HepG2 (cell line): ENCODE results near the gene PHKA1. TPM values are rescaled to one million over a fixed set of nuclear protein-coding genes. Genes with fewer than 3 reads are reported as not detected.

Source experiments
- ATAC-seq: fragments of 200-7000 bp; cut with Tn5 transposase; 3 replicates; pipeline ENCODE4 v1.9.1; 2020; ENCODE audit warnings: mild to moderate bottlenecking, moderate library complexity
- BruUV-seq: library from RNA; stranded (reverse); fragments of 400-500 nt; replicated peaks from 2 replicates; lab custom pipeline; 2021; lab: Mats Ljungman, UMichigan
- CTCF ChIA-PET: fragments of 300-600 bp; formaldehyde crosslinking; extraction: SDS; loops from one replicate; lab custom pipeline; 2021; ENCODE audit warnings: low total read pairs, inconsistent platforms, low intra/inter-chr PET ratio; lab: Yijun Ruan, JAX
- POLR2A ChIA-PET: fragments of 350-600 bp; sonication (Branson Sonifier 250); formaldehyde crosslinking; loops from one replicate; lab custom pipeline; 2020; ENCODE audit warnings: antibody characterized with exemption, inconsistent platforms; lab: Yijun Ruan, JAX
- DNase-seq: peaks from one replicate; pipeline ENCODE4 v3.0.0-alpha.2; 2015; ENCODE audit warnings: low spot score
- FAIRE-seq: peaks from 3 replicates; lab custom pipeline; 2011; peaks lifted over from hg19 to GRCh38; lab: Jason Lieb, UNC
- H2AFZ ChIP-seq: one replicate; pipeline ENCODE4 v1.6.1; 2011; ENCODE audit warnings: low read length, inconsistent platforms
- H3K27ac ChIP-seq: fragments of 300-600 bp; 3 replicates; pipeline ENCODE4 v1.8.0; 2011; ENCODE audit warnings: mixed run types, mild to moderate bottlenecking, mixed read lengths, low read length, inconsistent platforms; ENCODE audit not compliant: insufficient read depth; ENCODE audit errors: extremely low read length
- H3K27me3 ChIP-seq, 2 experiments: fragments of 200-600 bp in 1 of 2; 2 replicates in 1 of 2; 3 replicates in 1 of 2; pipeline versions ENCODE4 v1.6.0 to v1.8.0; 2011; ENCODE audit warnings: low read length in 2 of 2, mild to moderate bottlenecking in 2 of 2, moderate library complexity in 2 of 2, inconsistent platforms in 1 of 2; ENCODE audit not compliant: insufficient read depth in 2 of 2, control insufficient read depth in 1 of 2
- H3K36me3 ChIP-seq, 2 experiments: fragments of 200-600 bp in 1 of 2; replicated peaks in 1 of 2; 2 replicates in 1 of 2; 3 replicates in 1 of 2; pipeline versions ENCODE4 v1.5.1 to v1.8.0; 2011; ENCODE audit warnings: low read length in 2 of 2, inconsistent platforms in 1 of 2; ENCODE audit not compliant: insufficient read depth in 2 of 2, control insufficient read depth in 1 of 2
- H3K4me1 ChIP-seq: 2 replicates; pipeline ENCODE4 v1.5.1; 2012; ENCODE audit warnings: low read length, inconsistent platforms; ENCODE audit not compliant: insufficient read depth
- H3K4me2 ChIP-seq: 2 replicates; pipeline ENCODE4 v1.6.0; 2011; ENCODE audit warnings: low read depth, low read length, inconsistent platforms
- H3K4me3 ChIP-seq, 3 experiments: fragments of 200-600 bp in 1 of 3; sonication (generic), shearing (Covaris generic) in 1 of 3; replicated peaks in 1 of 3; 2 replicates each; pipeline ENCODE4 v1.5.1; 2011 to 2016; ENCODE audit warnings: low read length in 3 of 3, inconsistent platforms in 2 of 3, low read depth in 2 of 3, mild to moderate bottlenecking in 2 of 3, control low read depth in 1 of 3, mixed read lengths in 1 of 3; ENCODE audit not compliant: insufficient read depth in 1 of 3
- H3K79me2 ChIP-seq: one replicate; pipeline ENCODE4 v1.6.1; 2011; ENCODE audit warnings: low read length, inconsistent platforms; ENCODE audit not compliant: insufficient read depth
- H3K9ac ChIP-seq: 2 replicates; pipeline ENCODE4 v1.6.0; 2011; ENCODE audit warnings: mild to moderate bottlenecking, low read depth, low read length, inconsistent platforms; ENCODE audit not compliant: insufficient read depth
- H3K9me3 ChIP-seq: 2 replicates; pipeline ENCODE4 v1.5.1; 2012; ENCODE audit warnings: mild to moderate bottlenecking, low read length
- H4K20me1 ChIP-seq: 2 replicates; pipeline ENCODE4 v1.6.0; 2011; ENCODE audit warnings: inconsistent platforms, mild to moderate bottlenecking, low read length, moderate library complexity; ENCODE audit not compliant: insufficient read depth
- HOXA3 ChIP-seq: sonication (generic); formaldehyde crosslinking; IDR thresholded peaks from 2 replicates; pipeline ENCODE4 v1.5.0; 2020; ENCODE audit warnings: missing genetic modification reagents
- RCOR2 ChIP-seq: IDR thresholded peaks from 2 replicates; pipeline ENCODE4 v1.6.1; 2016; ENCODE audit warnings: missing biosample characterization, missing genetic modification reagents
- ZNF121 ChIP-seq: sonication (generic); formaldehyde crosslinking; IDR thresholded peaks from 2 replicates; pipeline ENCODE4 v1.5.0; 2020; ENCODE audit warnings: mild to moderate bottlenecking, missing genetic modification reagents
- ZNF598 ChIP-seq: sonication (generic); formaldehyde crosslinking; IDR thresholded peaks from 2 replicates; pipeline ENCODE4 v1.5.1; 2020; ENCODE audit warnings: mild to moderate bottlenecking, missing genetic modification reagents, borderline replicate concordance
- WGBS: methylation state at CpG from one replicate; pipeline ENCODE4 v1.1.6; 2017; ENCODE audit warnings: low lambda C conversion rate; 5-methylcytosine and 5-hydroxymethylcytosine counted together
- in situ Hi-C: cut with HindIII; loops from 2 replicates; pipeline ENCODE4 v1.10.0; 2017; ENCODE audit warnings: low pct_unique_long_range_greater_than_20kb; ENCODE audit not compliant: extremely low pct_ligation_motif_present
- intact Hi-C: fragments of 100-400 bp; cut with micrococcal nuclease; formaldehyde crosslinking; loops from one replicate; pipeline ENCODE4 v1.10.0; 2022; ENCODE audit not compliant: unreplicated experiment
- polyA plus RNA-seq, 8 experiments: library from polyadenylated mRNA; depleted of rRNA in 3 of 8; stranded (reverse) in 7 of 8; unstranded in 1 of 8; fragments of >200 nt; fragmentation: Illumina TruSeq in 4 of 8; extraction: Trizol in 4 of 8; gene quantifications; 2 replicates each; pipeline versions ENCODE4 v1.2.1 to v1.2.3, GENCODE V29; 2011 to 2016; ENCODE audit warnings: low read depth in 4 of 8, missing spikeins in 1 of 8, mixed read lengths in 1 of 8; ENCODE audit not compliant: insufficient read depth in 1 of 8
- total RNA-seq, 5 experiments: library from RNA; depleted of rRNA; stranded (reverse); fragments of >200 nt; fragmentation: Illumina TruSeq; extraction: Trizol; gene quantifications; 2 replicates each; pipeline ENCODE4 v1.2.3, GENCODE V29; 2016; ENCODE audit warnings: low read depth in 1 of 5
- TF ChIP-seq, protein P1 (sequence below): sonication (generic); formaldehyde crosslinking; IDR thresholded peaks from 2 replicates; pipeline ENCODE4 v1.5.0; 2020; ENCODE audit warnings: mild to moderate bottlenecking, missing genetic modification reagents
- TF ChIP-seq, protein P2 (sequence below): sonication (generic); formaldehyde crosslinking; IDR thresholded peaks from 2 replicates; pipeline ENCODE4 v1.8.1; 2023; ENCODE audit warnings: mild to moderate bottlenecking, moderate library complexity, missing genetic modification reagents

PHKA1 gene
- total and polyA plus RNA-seq, 2 of the 13 experiments (the other 11 are each of a cell fraction or from before 2014, with no cell fraction given): 5.4 to 6.6 TPM

DNA sequence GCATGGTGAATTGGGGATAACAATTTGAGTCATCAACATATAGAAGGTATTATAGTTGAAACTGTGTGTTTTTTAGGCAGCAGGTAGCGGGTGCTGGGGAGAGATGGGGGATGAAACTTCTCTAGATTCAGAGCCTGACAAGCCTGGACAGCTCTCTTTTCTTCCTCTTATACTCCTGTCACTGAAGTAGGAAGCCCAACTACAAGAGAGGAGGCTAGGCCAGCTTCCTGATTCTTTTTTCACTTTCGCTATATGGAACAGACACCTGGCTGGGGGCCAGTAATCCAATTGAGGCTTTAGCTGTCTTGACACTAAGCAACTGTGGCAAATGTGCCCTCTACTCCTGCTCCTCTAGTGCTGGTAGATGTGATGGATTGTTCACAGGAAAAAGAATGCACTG lies 69.2 kb downstream of the PHKA1 start:
- in situ Hi-C loops (no loop called here), intact Hi-C loops (no loop called here)
- Histone ChIP-seq H3K9ac (no peak overlapping the region), H3K9me3 (no peaks in the 10 kb centered on the region), H3K4me2 (no peak overlapping the region), H3K27ac (no peak overlapping the region), H2AFZ (no peak overlapping the region), H3K36me3 (no peaks in the 10 kb centered on the region), H4K20me1 (no peaks in the 10 kb centered on the region), H3K27me3 (no peaks in the 10 kb centered on the region), H3K4me3 (no peak overlapping the region), H3K79me2 (no peaks in the 10 kb centered on the region), H3K4me1 (no peaks in the 10 kb centered on the region)
- ChIA-PET POLR2A (no interaction called here), CTCF (no interaction called here)
- no peak for DNase-seq
- FAIRE-seq: no peak
- no peak for ATAC-seq
- 94% methylated on average over 2 of the region's 2 CpGs for WGBS
- TF ChIP-seq HOXA3: no peak
- TF ChIP-seq, protein P1, sequence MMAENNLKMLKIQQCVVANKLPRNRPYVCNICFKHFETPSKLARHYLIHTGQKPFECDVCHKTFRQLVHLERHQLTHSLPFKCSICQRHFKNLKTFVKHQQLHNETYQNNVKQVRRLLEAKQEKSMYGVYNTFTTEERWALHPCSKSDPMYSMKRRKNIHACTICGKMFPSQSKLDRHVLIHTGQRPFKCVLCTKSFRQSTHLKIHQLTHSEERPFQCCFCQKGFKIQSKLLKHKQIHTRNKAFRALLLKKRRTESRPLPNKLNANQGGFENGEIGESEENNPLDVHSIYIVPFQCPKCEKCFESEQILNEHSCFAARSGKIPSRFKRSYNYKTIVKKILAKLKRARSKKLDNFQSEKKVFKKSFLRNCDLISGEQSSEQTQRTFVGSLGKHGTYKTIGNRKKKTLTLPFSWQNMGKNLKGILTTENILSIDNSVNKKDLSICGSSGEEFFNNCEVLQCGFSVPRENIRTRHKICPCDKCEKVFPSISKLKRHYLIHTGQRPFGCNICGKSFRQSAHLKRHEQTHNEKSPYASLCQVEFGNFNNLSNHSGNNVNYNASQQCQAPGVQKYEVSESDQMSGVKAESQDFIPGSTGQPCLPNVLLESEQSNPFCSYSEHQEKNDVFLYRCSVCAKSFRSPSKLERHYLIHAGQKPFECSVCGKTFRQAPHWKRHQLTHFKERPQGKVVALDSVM (CRISPR knock-in tag): no peak
- no peak for TF ChIP-seq RCOR2 (CRISPR knock-in tag)
- TF ChIP-seq, protein P2, sequence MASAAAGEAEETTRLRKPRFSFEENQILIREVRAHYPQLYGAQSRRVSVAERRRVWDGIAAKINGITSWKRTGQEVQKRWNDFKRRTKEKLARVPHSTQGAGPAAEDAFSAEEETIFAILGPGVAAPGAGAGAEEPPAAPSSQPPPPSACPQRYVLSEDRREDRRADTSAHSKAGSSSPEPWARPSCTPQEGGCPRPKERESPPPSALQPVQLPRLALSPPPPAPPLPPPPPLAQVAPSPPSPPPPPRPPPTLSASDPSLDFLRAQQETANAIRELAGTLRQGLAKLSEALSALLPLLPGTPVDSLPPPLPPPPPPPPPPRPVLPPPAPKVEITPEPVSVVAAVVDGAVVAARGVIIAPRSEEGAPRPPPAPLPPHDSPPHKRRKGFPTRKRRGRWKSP (CRISPR knock-in tag): no peak
- no peak for TF ChIP-seq ZNF121 (CRISPR knock-in tag)
- no peak for TF ChIP-seq ZNF598 (CRISPR knock-in tag)
- no TSS peak for BruUV-seq
